Measurements from ENCODE around the gene C5AR2. TPM values are rescaled to one million over a fixed set of nuclear protein-coding genes. Genes with fewer than 3 reads are reported as not detected.

Gene C5AR2
- total RNA-seq, 1 experiment from 2014 or later: not detected

DNA sequence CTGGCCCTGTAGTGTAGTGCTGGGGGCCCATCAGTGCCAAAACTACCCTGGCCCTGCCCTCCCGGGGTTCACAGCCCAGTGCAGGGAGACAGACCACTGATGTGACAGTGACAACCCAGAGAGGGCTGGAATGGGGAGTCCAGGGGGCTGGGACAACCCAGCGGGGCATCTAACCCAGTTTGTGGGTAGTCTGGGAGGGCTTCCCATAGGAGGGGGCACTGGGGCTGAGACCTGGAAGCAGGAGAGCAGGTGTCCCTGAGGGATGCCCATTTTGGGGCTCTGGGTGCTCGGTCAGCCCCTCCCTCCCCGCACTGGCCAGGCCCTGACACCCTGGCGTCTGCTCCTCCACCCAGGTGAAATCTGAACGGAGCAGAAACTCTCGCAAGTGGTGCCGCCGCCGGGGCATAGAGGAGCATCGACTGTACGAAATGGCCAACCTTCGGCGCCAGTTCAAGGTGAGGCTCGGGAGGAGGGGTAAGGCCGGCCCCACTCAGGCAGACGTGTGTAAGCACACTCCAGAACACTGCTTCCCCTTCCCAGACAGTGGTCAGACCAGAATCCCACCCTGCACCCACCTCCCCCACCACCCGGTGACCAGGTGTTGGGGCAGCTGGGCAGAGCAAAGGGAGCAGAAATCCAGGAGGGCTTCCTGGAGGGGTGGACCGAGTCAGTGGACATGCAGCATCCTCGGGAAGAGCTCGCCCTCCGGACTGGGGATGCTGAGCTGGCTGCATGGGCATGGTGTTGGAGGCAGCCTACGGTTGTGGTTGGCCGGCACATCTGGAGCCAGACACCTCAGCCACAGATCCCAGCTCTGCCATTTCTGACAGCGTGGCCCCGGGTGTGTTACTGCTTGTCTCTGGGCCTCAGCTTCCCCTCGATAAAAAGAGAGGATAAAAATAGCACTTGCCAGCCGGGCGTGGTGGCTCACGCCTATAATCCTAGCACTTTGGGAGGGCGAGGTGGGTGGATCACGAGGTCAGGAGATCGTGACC is 41.6 kb downstream of the C5AR2 start:
- no peak overlapping the region for H3K4me3 ChIP-seq (ENCODE audit: low read length)
- no peaks in the 10 kb centered on the region for H3K79me2 ChIP-seq (ENCODE audit: low read length)
- no peak overlapping the region for H2AFZ ChIP-seq (ENCODE audit: low read length)
- H3K4me2 ChIP-seq (ENCODE audit: low read depth, low read length, poor library complexity, severe bottlenecking): no peak overlapping the region
- no peaks in the 10 kb centered on the region for H3K27me3 ChIP-seq (ENCODE audit: low read length)
- H3K9ac ChIP-seq (ENCODE audit: low read length): no peak overlapping the region
- no peaks in the 10 kb centered on the region for H3K9me2 ChIP-seq (replicated peaks; ENCODE audit: insufficient read depth, low read length)
- H3K27ac ChIP-seq (ENCODE audit: low read length): no peak overlapping the region
- no peaks in the 10 kb centered on the region for H3K4me1 ChIP-seq (ENCODE audit: low read length)
- H3K9me3 ChIP-seq (ENCODE audit: low read length): no peaks in the 10 kb centered on the region
- peak; percentile 37 for DNase-seq
- 0 out of 2 replicates have a peak, but pooled peaks cover 10% of the 10 kb centered on the region for H4K20me1 ChIP-seq (ENCODE audit: insufficient read depth, low read depth, low read length)
- H3K36me3 ChIP-seq (ENCODE audit: insufficient read depth, low read length): peaks cover 12% of the 10 kb centered on the region

DNA sequence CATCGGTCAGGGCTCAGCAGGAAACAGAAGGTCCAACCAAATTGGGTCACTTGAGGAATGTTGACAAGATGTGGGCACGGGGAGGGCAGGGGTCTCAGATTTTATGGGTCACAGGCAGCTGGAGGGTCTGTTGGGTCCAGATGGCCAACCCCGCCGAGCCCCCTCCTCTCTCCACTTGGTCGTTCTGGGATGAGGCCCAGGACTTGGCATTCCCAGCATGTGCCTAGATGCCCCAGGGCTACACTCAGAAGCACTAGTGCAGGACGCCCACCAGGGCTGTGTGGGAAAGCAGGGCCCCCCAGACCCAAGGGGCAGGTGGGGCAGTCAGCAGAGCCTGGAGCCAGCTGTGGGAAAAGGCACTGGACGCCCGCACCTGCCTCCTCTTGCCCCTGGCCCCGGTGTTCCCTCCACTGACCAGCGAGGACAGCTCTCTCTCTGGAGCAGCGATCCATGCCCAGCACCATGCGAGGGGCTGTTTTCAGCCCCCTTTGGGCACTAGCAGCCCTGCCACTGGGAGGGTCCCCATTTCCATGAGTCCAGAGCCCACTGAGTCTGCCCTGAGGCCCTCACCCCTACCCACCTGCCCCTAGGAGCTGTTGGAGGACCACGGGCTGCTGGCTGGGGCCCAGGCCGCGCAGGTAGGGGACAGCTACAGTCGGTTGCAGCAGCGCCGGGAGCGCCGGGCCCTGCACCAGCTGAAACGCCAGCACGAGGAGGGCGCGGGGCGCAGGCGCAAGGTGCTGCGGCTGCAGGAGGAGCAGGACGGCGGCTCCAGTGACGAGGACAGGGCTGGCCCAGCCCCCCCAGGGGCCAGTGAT is 43.1 kb downstream of the C5AR2 start:
- H3K9me3 ChIP-seq (ENCODE audit: low read length): no peaks in the 10 kb centered on the region
- no peak overlapping the region for H2AFZ ChIP-seq (ENCODE audit: low read length)
- no peaks in the 10 kb centered on the region for H3K9me2 ChIP-seq (replicated peaks; ENCODE audit: insufficient read depth, low read length)
- 0 out of 2 replicates have a peak, but pooled peaks cover 10% of the 10 kb centered on the region for H4K20me1 ChIP-seq (ENCODE audit: insufficient read depth, low read depth, low read length)
- no peaks in the 10 kb centered on the region for H3K4me1 ChIP-seq (ENCODE audit: low read length)
- no peaks in the 10 kb centered on the region for H3K27me3 ChIP-seq (ENCODE audit: low read length)
- no peaks in the 10 kb centered on the region for H3K79me2 ChIP-seq (ENCODE audit: low read length)
- H3K4me3 ChIP-seq (ENCODE audit: low read length): no peak overlapping the region
- H3K9ac ChIP-seq (ENCODE audit: low read length): no peak overlapping the region
- peaks cover 2% of the 10 kb centered on the region for H3K36me3 ChIP-seq (ENCODE audit: insufficient read depth, low read length)
- no peak overlapping the region for H3K4me2 ChIP-seq (ENCODE audit: low read depth, low read length, poor library complexity, severe bottlenecking)
- peak; percentile 29 for DNase-seq
- no peak overlapping the region for H3K27ac ChIP-seq (ENCODE audit: low read length)

DNA sequence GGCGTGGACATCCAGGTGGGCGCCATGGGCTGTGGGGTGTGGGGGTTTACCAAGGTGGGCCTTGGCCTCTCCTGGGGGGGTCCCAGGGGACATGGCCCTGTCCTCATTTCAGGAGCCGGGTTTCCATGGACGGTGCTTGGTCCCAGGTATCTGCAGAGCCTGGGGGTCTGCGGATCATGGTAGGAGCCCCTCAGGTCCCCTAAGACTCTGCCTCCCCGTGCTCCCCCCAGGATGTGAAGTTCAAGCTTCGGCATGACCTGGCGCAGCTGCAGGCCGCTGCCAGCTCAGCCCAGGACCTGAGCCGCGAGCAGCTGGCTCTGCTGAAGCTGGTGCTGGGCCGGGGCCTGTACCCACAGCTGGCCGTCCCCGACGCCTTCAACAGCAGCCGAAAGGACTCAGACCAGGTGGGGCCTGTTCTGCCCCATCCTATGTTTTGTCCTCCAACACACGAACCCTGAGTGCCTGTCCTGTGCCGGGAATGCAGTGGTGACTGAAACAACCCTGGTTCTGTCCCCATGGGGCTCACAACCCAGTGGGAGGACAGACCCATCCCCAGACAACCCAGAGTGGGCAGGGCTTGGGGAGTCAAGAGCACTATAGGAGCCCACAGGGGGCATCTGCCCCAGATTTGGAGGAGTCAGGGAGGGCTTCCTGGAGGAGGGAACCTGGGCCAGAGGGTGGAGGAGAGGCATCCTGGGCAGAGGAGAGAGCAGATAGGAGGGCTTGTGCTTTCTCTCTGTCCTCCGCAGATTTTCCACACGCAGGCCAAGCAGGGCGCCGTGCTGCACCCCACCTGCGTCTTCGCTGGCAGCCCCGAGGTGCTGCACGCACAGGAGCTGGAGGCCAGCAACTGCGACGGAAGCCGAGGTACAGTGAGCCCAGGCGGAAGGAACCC is 44.0 kb downstream of the C5AR2 start:
- Histone ChIP-seq H3K9me2 (replicated peaks; ENCODE audit: insufficient read depth, low read length) (no peaks in the 10 kb centered on the region), H3K27ac (ENCODE audit: low read length) (no peak overlapping the region), H3K9me3 (ENCODE audit: low read length) (no peaks in the 10 kb centered on the region), H3K4me1 (ENCODE audit: low read length) (no peaks in the 10 kb centered on the region), H4K20me1 (ENCODE audit: insufficient read depth, low read depth, low read length) (peaks cover 10% of the 10 kb centered on the region; the same call in 1 of the 2 replicates), H2AFZ (ENCODE audit: low read length) (no peak overlapping the region), H3K79me2 (ENCODE audit: low read length) (no peaks in the 10 kb centered on the region), H3K9ac (ENCODE audit: low read length) (no peak overlapping the region), H3K36me3 (ENCODE audit: insufficient read depth, low read length) (no peaks in the 10 kb centered on the region; the same call in none of the 2 replicates), H3K4me2 (ENCODE audit: low read depth, low read length, poor library complexity, severe bottlenecking) (no peak overlapping the region), H3K27me3 (ENCODE audit: low read length) (no peaks in the 10 kb centered on the region), H3K4me3 (ENCODE audit: low read length) (no peak overlapping the region)
- DNase-seq: peak; percentile 34

DNA sequence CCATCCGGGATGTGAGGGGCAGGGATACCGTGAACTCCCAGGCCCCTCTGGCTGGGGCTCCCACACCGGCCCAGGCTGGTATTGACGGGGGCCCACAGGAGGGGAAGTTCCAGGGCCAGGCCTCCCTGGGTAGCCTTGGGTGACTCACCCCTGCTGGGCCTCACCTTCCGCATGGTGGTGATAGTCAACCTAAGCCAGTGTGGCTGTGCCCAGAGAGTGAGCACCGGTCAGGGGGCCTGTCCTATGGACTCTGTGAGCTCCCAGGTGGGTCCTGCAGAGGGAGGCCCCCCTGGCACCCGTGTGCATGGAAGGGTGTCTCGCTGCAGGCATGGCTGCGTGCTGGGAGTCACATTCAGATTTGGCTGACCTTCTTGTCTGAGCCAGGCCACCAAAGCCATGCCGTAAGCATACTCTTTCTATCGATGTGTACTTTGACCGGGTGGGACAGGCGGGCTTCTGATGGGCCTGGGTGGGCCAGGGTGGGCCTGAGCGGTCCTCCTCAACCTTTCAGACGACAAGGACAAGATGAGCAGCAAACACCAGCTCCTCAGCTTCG is 44.7 kb downstream of the C5AR2 start:
- no peak overlapping the region for H3K4me2 ChIP-seq (ENCODE audit: low read depth, low read length, poor library complexity, severe bottlenecking)

DNA sequence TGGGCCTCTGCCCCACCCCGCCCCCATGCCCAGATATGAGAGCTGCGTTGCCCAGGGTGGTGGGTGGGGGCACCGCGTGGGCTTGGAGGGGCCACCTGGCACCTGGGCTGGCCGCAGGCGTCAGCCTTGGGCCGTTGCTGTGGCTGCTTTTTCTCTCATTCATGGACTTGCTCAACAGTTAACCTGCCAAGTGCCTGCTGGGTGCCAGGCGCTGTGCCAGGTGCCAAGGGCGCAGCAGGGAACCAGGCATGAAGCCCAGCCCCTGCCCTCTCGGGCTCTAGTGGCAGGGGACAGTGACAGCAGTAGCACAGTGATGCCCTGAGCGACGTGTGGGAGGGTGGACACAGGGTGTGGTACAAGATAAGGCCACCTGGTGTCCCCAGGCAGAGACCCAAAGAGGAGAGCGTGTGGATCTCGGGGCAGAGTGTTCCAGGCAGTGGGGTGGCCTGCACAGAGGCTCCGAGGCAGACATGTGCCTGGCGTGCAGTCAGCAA is 45.3 kb downstream of the C5AR2 start:
- Histone ChIP-seq H3K4me3 (ENCODE audit: low read length) (no peak overlapping the region), H3K79me2 (ENCODE audit: low read length) (no peaks in the 10 kb centered on the region), H3K9me2 (replicated peaks; ENCODE audit: insufficient read depth, low read length) (no peaks in the 10 kb centered on the region), H3K27ac (ENCODE audit: low read length) (no peak overlapping the region), H3K36me3 (ENCODE audit: insufficient read depth, low read length) (peaks cover 10% of the 10 kb centered on the region), H3K27me3 (ENCODE audit: low read length) (no peaks in the 10 kb centered on the region), H3K9me3 (ENCODE audit: low read length) (no peaks in the 10 kb centered on the region), H4K20me1 (ENCODE audit: insufficient read depth, low read depth, low read length) (peaks cover 9% of the 10 kb centered on the region), H3K9ac (ENCODE audit: low read length) (no peak overlapping the region), H2AFZ (ENCODE audit: low read length) (no peak overlapping the region), H3K4me1 (ENCODE audit: low read length) (no peaks in the 10 kb centered on the region), H3K4me2 (ENCODE audit: low read depth, low read length, poor library complexity, severe bottlenecking) (no peak overlapping the region)
- DNase-seq: peak; percentile 33

More for the DNA sequence above, 44.7 kb downstream of the C5AR2 start:
- Histone ChIP-seq H3K4me1 (ENCODE audit: low read length) (no peaks in the 10 kb centered on the region), H3K9me3 (ENCODE audit: low read length) (no peaks in the 10 kb centered on the region), H3K4me3 (ENCODE audit: low read length) (no peak overlapping the region), H3K9ac (ENCODE audit: low read length) (no peak overlapping the region), H3K9me2 (replicated peaks; ENCODE audit: insufficient read depth, low read length) (no peaks in the 10 kb centered on the region), H4K20me1 (ENCODE audit: insufficient read depth, low read depth, low read length) (peaks cover 9% of the 10 kb centered on the region), H3K36me3 (ENCODE audit: insufficient read depth, low read length) (peaks cover 6% of the 10 kb centered on the region), H3K79me2 (ENCODE audit: low read length) (no peaks in the 10 kb centered on the region), H3K27me3 (ENCODE audit: low read length) (no peaks in the 10 kb centered on the region), H3K27ac (ENCODE audit: low read length) (no peak overlapping the region), H2AFZ (ENCODE audit: low read length) (no peak overlapping the region)
- DNase-seq: peak; percentile 28

DNA sequence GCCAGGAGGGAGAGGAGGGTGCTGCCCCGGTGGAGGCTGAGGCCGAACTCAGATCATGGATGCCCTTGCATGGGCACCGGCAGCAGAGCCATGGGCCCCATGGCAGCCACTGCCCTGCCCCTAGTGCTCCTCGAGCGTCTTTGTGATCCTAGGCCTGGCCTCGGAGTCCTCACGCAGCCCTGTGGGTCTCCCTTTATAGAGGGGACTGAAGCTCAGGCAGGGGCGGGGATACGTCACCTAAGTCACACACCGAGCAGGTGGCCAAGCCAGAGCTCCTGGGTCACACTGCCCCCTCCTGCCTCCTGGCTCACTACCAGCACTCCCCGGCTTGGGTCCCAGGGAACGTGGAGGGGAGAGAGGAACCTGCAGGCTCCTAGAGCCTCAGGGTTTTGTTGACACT is 45.8 kb downstream of the C5AR2 start:
- DNase-seq: peak; percentile 24
- no peaks in the 10 kb centered on the region for H3K27me3 ChIP-seq (ENCODE audit: low read length)
- H3K9me3 ChIP-seq (ENCODE audit: low read length): no peaks in the 10 kb centered on the region
- no peaks in the 10 kb centered on the region for H3K9me2 ChIP-seq (replicated peaks; ENCODE audit: insufficient read depth, low read length)
- no peak overlapping the region for H3K4me3 ChIP-seq (ENCODE audit: low read length)
- no peaks in the 10 kb centered on the region for H3K79me2 ChIP-seq (ENCODE audit: low read length)
- no peak overlapping the region for H3K9ac ChIP-seq (ENCODE audit: low read length)
- no peaks in the 10 kb centered on the region for H3K4me1 ChIP-seq (ENCODE audit: low read length)
- H4K20me1 ChIP-seq (ENCODE audit: insufficient read depth, low read depth, low read length): peaks cover 9% of the 10 kb centered on the region
- H3K27ac ChIP-seq (ENCODE audit: low read length): no peak overlapping the region
- H3K36me3 ChIP-seq (ENCODE audit: insufficient read depth, low read length): peaks cover 10% of the 10 kb centered on the region
- no peak overlapping the region for H2AFZ ChIP-seq (ENCODE audit: low read length)
- H3K4me2 ChIP-seq (ENCODE audit: low read depth, low read length, poor library complexity, severe bottlenecking): no peak overlapping the region

DNA sequence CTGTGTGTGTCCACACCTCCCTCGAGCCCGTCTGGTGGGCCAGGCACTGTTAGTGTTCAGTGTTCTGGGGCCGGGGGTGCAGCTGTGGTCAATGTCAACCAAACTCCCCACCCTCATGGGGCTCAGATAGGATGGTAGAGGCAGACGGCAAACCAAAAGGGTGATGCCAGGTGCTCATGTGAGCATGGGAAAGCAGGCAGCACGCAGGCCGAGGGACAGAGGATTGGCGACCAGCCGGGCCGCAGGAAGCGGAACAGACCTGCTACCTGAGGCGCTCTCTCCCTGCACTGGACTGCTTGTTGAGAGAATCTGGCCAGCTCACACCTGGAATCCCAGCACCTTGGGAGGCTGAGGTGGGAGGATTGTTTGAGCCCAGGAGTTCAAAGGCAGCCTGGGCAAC is 46.3 kb downstream of the C5AR2 start:
- Histone ChIP-seq H3K79me2 (ENCODE audit: low read length) (no peaks in the 10 kb centered on the region), H3K4me2 (ENCODE audit: low read depth, low read length, poor library complexity, severe bottlenecking) (no peak overlapping the region), H3K4me1 (ENCODE audit: low read length) (no peaks in the 10 kb centered on the region), H3K9me3 (ENCODE audit: low read length) (no peaks in the 10 kb centered on the region), H3K36me3 (ENCODE audit: insufficient read depth, low read length) (peaks cover 10% of the 10 kb centered on the region), H3K9me2 (replicated peaks; ENCODE audit: insufficient read depth, low read length) (no peaks in the 10 kb centered on the region), H2AFZ (ENCODE audit: low read length) (no peak overlapping the region), H3K4me3 (ENCODE audit: low read length) (no peak overlapping the region), H3K9ac (ENCODE audit: low read length) (no peak overlapping the region), H3K27me3 (ENCODE audit: low read length) (no peaks in the 10 kb centered on the region), H3K27ac (ENCODE audit: low read length) (no peak overlapping the region), H4K20me1 (ENCODE audit: insufficient read depth, low read depth, low read length) (peaks cover 9% of the 10 kb centered on the region)
- DNase-seq: peak; percentile 40
